Prostate gland (tissue), 2 donors: Measurements from ENCODE around the gene YIPF1. TPM values are rescaled to one million over a fixed set of nuclear protein-coding genes. Genes with fewer than 3 reads are reported as not detected.

Experiments
- DNase-seq: peaks from one replicate; pipeline ENCODE4 v3.0.0-alpha.2; 2019; ENCODE audit warnings: low spot score
- H3K27ac ChIP-seq, 2 donors: fragments of 200-600 bp; sonication (generic); 2 replicates each; pipeline ENCODE4 v1.5.1; 2017 to 2019
- H3K27me3 ChIP-seq: fragments of 200-600 bp; sonication (generic); replicated peaks from 2 replicates; pipeline ENCODE4 v1.5.1; 2019; ENCODE audit not compliant: insufficient read depth
- H3K36me3 ChIP-seq, 2 donors: fragments of 200-600 bp; sonication (generic); 1 replicate in 1 of 2; 2 replicates in 1 of 2; pipeline versions ENCODE4 v1.5.1 to v1.8.1; 2017 to 2019
- H3K4me1 ChIP-seq: fragments of 200-600 bp; sonication (generic); replicated peaks from 2 replicates; pipeline ENCODE4 v1.5.1; 2019
- H3K4me3 ChIP-seq, 2 donors: fragments of 200-600 bp; sonication (generic); 2 replicates each; pipeline ENCODE4 v1.5.1; 2017 to 2019
- H3K9me3 ChIP-seq: fragments of 200-600 bp; sonication (generic); 2 replicates; pipeline ENCODE4 v1.5.1; 2017
- POLR2A ChIP-seq: fragments of 450-650 bp; IDR thresholded peaks from one replicate; pipeline ENCODE4 v1.6.1; 2016; ENCODE audit warnings: antibody characterized with exemption, mild to moderate bottlenecking
- POLR2AphosphoS5 ChIP-seq: sonication (generic); formaldehyde crosslinking; IDR thresholded peaks from one replicate; pipeline ENCODE4 v1.6.1; 2017; ENCODE audit warnings: antibody characterized with exemption
- WGBS: methylation state at CpG from one replicate; pipeline ENCODE4 v1.1.5; 2018; 5-methylcytosine and 5-hydroxymethylcytosine counted together
- intact Hi-C: fragments of 100-400 bp; cut with DNase I; formaldehyde crosslinking; loops from one replicate; pipeline ENCODE4 v1.14.2; 2022
- total RNA-seq, 2 donors: library from RNA; depleted of rRNA; stranded (reverse); fragments of >200 nt; gene quantifications; one replicate each; pipeline ENCODE4 v1.1.0, GENCODE V29; 2016
- TF ChIP-seq, protein P1 (sequence below), 4 experiments: fragments of 200-600 bp in 2 of 4; fragments of 450-650 bp in 2 of 4; sonication (generic) in 2 of 4; IDR thresholded peaks; 1 replicate in 3 of 4; 2 replicates in 1 of 4; pipeline ENCODE4 v1.5.1; 2016 to 2019; ENCODE audit warnings: antibody characterized with exemption in 4 of 4, mild to moderate bottlenecking in 2 of 4, moderate library complexity in 2 of 4

Gene YIPF1
- total RNA-seq, 2 donors from 2014 or later, result 40.0 to 105 TPM

DNA sequence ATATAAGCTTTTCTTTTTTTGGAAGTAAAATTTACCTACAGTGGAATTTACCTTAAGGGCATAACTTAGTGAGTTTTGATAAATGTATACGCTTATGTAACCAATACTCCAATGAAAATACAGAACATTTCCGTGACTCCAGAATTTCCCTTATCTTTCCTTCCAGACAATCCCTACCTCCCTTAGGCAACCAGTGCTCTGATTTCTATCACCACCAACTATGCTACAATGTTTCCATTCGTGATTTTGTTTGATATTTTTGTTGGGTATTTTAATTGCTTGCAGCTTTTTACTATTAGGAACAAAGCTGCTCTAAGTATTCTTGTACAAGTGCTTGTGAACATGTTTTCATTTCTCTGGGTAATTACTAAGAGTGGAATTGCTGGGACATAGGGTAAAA lies 41.3 kb upstream of the YIPF1 start:
- no peaks in the 10 kb centered on the region for H3K36me3 ChIP-seq
- no peaks in the 10 kb centered on the region for H3K4me1 ChIP-seq
- H3K27me3 ChIP-seq, result no peaks in the 10 kb centered on the region
- H3K4me3 ChIP-seq, result no peak overlapping the region
- TF ChIP-seq POLR2AphosphoS5 (no peak), POLR2A (no peak)
- TF ChIP-seq, protein P1, sequence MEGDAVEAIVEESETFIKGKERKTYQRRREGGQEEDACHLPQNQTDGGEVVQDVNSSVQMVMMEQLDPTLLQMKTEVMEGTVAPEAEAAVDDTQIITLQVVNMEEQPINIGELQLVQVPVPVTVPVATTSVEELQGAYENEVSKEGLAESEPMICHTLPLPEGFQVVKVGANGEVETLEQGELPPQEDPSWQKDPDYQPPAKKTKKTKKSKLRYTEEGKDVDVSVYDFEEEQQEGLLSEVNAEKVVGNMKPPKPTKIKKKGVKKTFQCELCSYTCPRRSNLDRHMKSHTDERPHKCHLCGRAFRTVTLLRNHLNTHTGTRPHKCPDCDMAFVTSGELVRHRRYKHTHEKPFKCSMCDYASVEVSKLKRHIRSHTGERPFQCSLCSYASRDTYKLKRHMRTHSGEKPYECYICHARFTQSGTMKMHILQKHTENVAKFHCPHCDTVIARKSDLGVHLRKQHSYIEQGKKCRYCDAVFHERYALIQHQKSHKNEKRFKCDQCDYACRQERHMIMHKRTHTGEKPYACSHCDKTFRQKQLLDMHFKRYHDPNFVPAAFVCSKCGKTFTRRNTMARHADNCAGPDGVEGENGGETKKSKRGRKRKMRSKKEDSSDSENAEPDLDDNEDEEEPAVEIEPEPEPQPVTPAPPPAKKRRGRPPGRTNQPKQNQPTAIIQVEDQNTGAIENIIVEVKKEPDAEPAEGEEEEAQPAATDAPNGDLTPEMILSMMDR (IDR thresholded peaks at IDR 0.05), result no peak
- no peaks in the 10 kb centered on the region for H3K9me3 ChIP-seq
- 84% methylated on average over 3 of the region's 3 CpGs for WGBS
- no peak overlapping the region for H3K27ac ChIP-seq
- intact Hi-C loops, result no loop called here
- DNase-seq, result no peak

DNA sequence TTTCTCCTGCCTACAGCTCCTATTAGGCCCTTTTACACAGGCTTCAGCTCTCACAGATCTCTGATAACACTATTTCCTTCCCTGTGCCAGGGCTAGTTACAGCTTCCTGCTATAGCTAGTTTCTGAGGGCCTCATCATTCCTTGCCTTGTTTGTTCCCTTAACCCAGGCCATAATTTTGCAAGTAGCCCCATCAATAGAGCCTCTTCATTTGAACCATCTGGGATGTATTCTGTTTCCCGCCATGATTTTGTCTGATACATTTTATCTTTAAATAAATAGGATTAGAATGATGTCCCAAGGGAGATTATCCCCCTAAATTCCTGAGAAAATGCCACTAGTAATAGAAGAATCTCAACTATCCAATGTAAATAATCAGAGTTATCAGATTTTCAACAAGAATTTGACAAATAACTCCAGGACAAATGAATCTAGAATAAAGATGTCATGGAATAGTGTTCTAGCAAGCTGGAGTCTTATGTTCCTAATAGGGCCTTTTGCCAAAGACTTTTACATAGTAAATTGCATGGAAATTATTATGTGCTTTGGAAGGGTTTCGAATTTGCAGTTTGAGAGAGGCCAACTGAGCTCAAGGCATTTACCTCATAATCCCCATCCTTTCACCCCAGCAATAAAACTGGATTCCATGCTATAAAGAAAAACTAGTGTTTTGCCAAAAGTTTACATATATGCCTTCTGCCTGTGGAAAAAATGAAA lies 39.8 kb upstream of the YIPF1 start:
- H3K9me3 ChIP-seq, result no peaks in the 10 kb centered on the region
- no peak overlapping the region for H3K27ac ChIP-seq
- H3K27me3 ChIP-seq, result no peaks in the 10 kb centered on the region
- H3K36me3 ChIP-seq, result no peaks in the 10 kb centered on the region
- 83% methylated on average over 2 of the region's 2 CpGs for WGBS
- intact Hi-C loops, result no loop called here
- H3K4me1 ChIP-seq, result no peaks in the 10 kb centered on the region
- DNase-seq, result no peak
- no peak for TF ChIP-seq POLR2A
- TF ChIP-seq POLR2AphosphoS5, result no peak
- TF ChIP-seq, protein P1 (IDR thresholded peaks at IDR 0.05), result no peak
- H3K4me3 ChIP-seq, result no peak overlapping the region

DNA sequence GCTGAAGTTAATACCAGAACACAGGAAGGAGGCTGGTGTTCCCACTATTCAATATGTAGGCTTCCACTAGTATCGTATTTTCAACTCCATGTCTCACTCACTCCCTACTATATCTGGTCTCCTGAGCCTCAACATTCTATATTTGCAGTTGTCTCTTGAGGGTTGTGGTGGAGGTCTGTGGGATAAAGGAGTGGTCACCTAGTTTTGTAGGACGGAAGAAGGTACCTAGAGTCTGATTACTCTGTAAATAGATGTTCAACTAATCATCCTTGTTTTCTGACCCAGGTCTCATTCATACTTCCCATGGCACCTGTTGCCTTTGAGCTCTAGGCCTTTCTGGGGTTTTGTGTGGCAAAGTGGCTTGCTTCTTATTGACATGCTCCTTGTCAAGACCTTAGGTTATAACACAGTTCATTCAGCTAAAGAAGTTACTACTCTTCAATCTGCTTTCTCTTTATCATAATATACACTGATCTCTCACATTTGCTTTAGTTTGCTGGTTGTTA lies 37.8 kb upstream of the YIPF1 start:
- TF ChIP-seq, protein P1 (IDR thresholded peaks at IDR 0.05), result no peak
- TF ChIP-seq POLR2A (no peak), POLR2AphosphoS5 (no peak)
- WGBS, result 96% methylated on average over 2 of the region's 2 CpGs
- DNase-seq, result no peak
- intact Hi-C loops, result no loop called here
- Histone ChIP-seq H3K27ac (no peak overlapping the region), H3K27me3 (no peaks in the 10 kb centered on the region), H3K4me3 (no peak overlapping the region), H3K36me3 (no peaks in the 10 kb centered on the region), H3K9me3 (no peaks in the 10 kb centered on the region), H3K4me1 (no peaks in the 10 kb centered on the region)

DNA sequence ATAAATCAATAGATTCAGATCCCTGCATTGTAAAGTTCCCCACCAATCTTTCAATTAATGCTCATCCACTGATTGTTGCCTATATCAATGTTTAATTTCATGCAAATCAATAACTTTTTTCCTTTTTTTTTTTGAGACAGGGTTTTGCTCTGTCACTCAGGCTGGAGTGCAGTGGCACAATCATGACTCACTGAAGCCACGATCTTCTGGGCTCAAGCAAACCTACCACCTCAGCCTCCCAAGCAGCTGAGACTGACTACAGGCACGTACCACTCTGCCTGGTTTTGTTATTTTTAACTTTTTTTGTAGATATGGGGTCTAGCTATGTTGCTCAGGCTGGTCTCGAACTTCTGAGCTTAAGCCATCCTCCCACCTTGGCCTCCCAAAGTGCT lies 30.1 kb upstream of the YIPF1 start:
- Histone ChIP-seq H3K27me3 (no peaks in the 10 kb centered on the region), H3K9me3 (no peaks in the 10 kb centered on the region), H3K4me1 (no peaks in the 10 kb centered on the region), H3K4me3 (no peak overlapping the region), H3K27ac (no peak overlapping the region), H3K36me3 (no peaks in the 10 kb centered on the region)
- TF ChIP-seq POLR2AphosphoS5 (no peak), POLR2A (no peak)
- TF ChIP-seq, protein P1 (IDR thresholded peaks at IDR 0.05), result no peak
- no peak for DNase-seq
- 93% methylated on average over 3 of the region's 3 CpGs for WGBS
- intact Hi-C loops, result no loop called here

DNA sequence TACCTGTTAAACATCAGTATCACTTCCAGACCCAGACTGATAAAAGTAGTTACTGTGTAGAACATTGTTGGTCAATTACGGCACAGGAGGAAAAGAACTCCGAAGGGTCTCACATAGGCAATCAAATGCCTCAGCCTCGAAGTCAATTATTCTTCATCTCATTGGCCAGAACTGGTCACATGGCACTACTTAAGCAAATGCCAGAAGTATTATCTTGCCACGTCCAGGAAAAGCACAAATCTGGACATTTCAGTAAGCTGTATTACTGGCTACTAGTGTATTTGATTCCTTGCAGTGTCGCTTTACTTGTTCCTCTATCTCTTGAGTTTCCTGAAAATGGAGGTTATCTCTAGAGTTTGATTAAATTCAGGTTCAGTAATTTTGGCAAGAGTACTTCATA lies 28.7 kb upstream of the YIPF1 start:
- WGBS, result 91% methylated on average over 5 of the region's 5 CpGs
- intact Hi-C loops, result no loop called here
- no peaks in the 10 kb centered on the region for H3K36me3 ChIP-seq
- no peak overlapping the region for H3K27ac ChIP-seq
- H3K27me3 ChIP-seq, result no peaks in the 10 kb centered on the region
- DNase-seq, result no peak
- no peaks in the 10 kb centered on the region for H3K4me1 ChIP-seq
- H3K9me3 ChIP-seq, result no peaks in the 10 kb centered on the region
- H3K4me3 ChIP-seq, result no peak overlapping the region
- TF ChIP-seq, protein P1 (IDR thresholded peaks at IDR 0.05), result no peak
- TF ChIP-seq POLR2AphosphoS5 (no peak), POLR2A (no peak)
